Fibroblast of skin of abdomen (primary cell): ENCODE results near the gene ADGRA1. TPM values are rescaled to one million over a fixed set of nuclear protein-coding genes. Genes with fewer than 3 reads are reported as not detected.
"Not testable (repeated sequence)": the region's sequence is repeated elsewhere in the genome, so short reads cannot be mapped to it uniquely, and the experiment has no call there.

Experiments
- DNase-seq: peaks from one replicate; pipeline ENCODE4 v3.0.0-alpha.2; 2013
- polyA plus RNA-seq, 2 experiments: library from polyadenylated mRNA; unstranded; fragments of 120-200 nt; gene quantifications; one replicate each; pipeline ENCODE4 v1.2.1, GENCODE V29; 2013; ENCODE audit not compliant: insufficient read length in 2 of 2

The ADGRA1 gene, protein sequence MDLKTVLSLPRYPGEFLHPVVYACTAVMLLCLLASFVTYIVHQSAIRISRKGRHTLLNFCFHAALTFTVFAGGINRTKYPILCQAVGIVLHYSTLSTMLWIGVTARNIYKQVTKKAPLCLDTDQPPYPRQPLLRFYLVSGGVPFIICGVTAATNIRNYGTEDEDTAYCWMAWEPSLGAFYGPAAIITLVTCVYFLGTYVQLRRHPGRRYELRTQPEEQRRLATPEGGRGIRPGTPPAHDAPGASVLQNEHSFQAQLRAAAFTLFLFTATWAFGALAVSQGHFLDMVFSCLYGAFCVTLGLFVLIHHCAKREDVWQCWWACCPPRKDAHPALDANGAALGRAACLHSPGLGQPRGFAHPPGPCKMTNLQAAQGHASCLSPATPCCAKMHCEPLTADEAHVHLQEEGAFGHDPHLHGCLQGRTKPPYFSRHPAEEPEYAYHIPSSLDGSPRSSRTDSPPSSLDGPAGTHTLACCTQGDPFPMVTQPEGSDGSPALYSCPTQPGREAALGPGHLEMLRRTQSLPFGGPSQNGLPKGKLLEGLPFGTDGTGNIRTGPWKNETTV
- not detected for polyA plus RNA-seq (2013, experiment 1 of 2; ENCODE audit: insufficient read length)
- polyA plus RNA-seq (2013, experiment 2 of 2; ENCODE audit: insufficient read length) = not detected

DNA sequence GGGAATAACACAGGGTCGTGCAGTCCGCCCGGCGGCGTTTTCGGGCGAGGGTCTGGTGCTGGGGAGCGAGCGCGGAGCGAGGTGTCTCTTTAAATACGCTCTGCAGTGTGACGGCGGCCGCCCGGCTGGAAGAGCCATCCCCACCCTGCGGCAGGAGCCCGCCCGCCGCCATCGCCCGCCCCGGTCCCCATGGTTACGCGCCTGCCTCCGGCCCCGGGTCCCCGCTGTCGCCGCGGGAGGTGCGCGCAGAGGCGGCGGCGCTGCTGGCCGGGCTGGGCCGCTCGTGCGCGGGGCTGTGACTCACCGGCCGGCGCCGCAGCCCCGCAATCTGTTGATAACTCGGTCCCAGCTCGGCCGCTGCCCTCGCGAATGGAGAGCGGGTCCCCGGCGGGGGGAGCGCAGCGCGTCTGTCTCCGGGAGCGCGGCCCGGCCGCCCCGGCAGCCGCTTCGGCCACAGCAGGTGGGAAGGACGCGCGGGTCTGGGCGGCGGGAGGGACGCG, at the start of gene ADGRA1:
ADGRA1 (plus strand) TSS at position 246 of the 500 bp plus-strand sequence. CDS start 986 bp downstream, outside the sequence.
- DNase-seq = no peak

DNA sequence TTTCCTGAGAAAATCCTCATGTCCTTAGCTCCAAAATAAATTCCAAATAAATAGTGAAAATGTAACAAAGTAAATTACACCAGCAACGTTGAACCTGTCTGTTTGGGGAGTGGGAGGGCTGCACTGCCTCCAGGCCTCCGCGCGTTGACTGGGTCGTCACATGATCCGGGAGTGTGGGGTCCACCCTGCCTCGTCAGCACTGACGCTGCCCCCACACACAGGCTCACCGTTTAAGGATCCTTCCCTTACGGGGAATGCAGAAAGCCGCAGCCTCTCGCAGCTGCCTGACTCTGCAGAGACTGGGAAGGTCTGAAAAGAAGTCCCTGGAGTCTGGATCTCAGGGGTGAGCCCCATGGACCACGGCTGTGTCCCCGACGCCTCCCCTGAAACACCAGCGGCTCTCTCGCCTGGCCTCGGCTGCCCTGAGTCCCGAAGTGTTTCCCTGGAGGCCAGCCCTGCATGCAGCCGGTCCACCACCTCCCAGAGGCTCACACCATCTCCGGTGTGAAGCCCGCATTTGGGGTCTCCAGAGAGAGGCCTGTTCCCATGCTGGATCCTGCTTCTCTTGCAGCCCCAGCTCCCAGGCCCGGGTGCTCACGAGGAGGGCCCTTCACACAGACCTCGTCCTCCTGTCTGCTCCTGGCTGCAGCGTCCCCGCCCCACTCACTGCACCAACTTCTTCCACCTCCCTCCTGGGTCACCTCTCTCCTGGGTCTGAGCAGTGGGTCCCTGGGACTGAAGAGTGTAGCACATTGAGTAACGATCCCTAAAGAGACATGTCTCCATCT, 49.5 kb upstream of the ADGRA1 start:
- no peak for DNase-seq

DNA sequence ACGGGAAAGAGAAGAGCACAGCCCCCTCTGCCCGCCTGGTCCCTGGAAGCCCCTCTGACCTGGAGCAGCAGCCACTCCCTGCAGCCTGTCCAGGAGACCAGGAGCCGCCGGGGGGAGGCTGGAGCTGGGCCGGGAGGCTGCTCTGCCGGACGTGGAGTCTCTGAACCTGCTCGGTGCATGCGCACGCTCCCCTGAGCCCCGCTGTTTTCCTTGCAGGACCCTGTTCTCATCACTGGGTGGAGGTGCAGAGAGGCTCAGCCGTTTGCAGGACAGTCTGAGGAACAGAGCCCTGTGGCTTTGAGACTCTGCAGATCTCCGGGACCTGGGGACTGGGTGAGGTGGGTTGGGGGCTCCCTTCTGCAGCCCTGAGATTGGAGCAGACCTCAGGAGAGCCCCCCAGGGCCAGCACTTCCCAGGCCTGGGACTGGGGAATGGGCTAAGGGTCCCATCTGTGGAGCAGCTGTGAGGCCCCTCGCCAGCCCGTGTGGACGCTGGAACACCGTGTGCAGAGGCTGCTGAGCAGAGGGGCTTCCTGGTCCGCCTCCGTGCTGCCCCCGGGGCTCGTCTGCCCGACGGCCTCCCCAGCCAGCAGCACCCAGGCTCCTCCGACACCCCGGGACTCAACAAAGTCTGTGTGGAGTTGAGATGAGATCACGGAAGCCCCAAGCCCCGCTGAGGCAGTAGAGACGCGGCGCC, 48.5 kb upstream of the ADGRA1 start:
- DNase-seq = no peak

DNA sequence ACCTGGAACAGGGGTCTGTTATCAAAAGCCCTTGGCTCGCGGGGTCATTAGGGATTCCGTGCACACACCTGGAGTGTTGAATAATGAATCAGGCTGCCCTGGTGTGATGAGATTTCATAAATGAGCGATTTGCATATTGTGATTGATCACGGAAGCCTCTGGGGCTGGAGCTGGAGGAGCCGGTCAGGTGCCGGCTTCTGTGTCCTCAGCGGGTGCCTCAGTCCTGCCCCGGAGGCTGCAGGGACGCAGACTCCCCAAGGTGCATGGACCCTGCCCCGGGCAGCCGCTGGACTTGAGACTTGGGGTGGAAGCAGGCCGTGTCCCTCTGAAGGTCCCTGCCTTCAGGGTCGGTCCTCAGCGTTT, 47.9 kb upstream of the ADGRA1 start:
- DNase-seq = no peak

DNA sequence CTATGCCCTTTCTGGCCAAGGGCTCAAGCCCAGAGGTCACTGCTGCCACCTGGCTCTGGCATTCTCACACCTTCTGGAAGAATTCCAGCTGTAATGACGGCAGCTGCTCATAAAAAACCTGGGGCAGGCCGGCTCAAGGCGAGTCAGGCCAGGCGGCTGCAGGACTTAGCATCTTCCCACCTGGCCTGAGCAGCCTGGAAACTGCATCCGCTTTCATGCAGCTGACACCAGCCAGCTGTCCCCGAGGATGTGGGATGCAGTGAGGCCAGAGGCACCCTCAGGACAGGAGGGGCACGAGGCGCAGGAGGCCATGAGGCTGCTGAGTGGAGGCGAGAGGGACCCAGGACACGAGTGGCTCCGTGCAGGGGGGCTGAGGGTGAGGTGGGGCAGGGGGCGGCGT, 47.5 kb upstream of the ADGRA1 start:
- no peak for DNase-seq

DNA sequence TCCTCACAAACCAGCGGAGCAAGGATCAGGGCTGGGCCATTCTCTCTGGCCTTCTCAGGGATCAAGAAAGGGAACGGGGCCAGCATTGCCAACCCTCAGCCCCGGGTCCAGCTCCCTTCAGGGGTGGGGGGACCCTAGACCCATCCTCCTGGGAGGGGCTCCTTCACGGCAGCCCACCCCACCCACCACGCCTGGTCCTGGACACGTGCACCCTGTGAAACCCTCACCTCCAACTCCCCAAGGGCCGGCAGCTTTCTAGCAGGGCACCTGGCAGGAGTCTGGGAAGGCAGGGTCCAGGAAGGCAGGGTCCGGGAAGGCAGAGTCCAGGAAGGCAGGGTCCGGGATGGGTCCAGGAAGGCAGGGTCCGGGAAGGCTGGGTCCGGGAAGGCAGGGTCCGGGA, 46.6 kb upstream of the ADGRA1 start:
- no peak for DNase-seq

DNA sequence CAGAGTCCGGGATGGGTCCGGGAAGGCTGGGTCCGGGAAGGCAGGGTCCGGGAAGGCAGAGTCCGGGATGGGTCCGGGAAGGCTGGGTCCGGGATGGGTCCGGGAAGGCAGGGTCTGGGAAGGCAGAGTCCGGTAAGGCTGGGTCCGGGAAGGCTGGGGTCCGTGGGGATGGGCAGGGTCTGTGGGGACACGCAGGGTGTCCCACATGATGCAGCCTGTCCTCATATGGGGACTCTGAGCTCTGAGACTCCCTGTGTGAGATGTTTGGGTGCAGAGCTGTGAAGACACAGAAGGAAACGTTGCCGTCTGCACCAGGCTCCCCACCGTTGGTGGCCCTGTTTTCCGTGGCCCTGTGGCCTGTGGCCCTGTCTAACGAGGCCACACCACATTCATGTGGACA, 45.7 kb upstream of the ADGRA1 start:
- no peak for DNase-seq

DNA sequence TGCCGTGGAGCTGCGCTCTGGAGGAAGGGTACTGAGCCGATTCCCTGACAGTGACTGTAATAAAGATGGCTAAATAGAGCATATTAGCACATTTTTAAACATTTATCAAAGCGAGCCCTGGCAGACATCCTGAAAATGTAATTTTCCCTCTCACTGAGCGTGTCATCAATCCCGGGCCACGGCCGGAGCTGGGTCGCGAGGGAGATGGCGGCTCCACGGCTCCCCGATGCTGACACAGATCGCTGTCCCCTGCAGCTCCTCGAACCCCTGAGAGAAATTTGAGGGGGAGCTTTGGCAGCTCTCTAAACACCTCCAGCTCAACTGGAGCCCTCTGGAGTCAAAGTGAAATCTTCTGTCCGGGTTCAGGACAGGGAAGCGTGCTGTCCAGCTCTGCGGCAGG, 44.9 kb upstream of the ADGRA1 start:
- no peak for DNase-seq

DNA sequence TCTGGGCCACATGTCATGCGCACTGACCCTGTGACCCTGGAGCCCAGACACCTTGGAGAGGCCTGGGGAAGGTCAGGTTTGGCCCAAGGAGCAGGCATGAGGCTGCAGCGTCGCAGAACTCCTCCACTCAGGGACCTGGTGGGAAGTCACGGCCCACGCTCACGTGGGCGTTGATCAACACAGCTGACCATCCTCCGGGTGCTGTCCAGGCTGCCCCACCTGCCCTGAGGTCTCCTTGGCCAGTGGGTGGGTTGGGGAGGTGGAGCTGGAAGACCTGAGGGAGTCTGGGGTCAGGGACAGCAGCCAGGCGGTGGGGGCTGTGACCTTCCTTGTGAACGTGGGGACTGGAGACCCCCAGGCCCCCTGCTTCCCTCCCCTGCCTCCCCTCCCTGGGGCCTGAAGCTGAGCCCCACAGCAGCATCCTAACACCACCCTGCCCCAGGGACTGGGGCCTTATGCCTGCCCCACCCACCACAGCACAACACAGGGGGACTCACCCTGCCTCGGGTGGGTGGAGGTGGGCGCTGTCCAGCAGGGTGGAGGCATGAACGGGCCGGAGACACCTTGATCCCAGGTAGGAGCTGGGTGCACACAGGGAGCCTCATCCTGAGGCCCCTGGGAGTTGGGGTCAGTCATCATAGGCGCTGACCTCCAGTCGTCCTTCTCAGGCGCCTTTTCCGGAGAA, 44.0 kb upstream of the ADGRA1 start:
- no peak for DNase-seq

DNA sequence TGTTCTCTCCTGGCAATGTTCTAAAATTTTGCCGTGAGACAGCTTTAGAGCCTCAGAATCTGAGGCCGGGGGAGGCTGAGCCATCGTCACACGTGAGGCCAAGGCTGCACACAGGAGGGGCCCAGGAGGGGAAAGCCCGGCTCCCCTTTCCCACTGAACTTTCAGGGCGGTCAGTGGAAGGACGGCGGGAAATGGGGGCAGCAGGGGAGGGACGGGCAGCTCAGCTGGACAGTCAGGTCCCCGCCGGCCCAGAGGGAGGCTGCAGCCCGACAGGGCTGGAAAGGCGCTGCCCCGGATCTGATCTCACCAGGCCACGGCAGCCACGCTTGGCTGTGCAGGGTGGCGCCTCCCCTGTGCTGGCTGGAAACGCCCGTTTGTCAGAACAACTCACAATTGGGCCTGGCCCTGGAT, 43.3 kb upstream of the ADGRA1 start:
- no peak for DNase-seq

DNA sequence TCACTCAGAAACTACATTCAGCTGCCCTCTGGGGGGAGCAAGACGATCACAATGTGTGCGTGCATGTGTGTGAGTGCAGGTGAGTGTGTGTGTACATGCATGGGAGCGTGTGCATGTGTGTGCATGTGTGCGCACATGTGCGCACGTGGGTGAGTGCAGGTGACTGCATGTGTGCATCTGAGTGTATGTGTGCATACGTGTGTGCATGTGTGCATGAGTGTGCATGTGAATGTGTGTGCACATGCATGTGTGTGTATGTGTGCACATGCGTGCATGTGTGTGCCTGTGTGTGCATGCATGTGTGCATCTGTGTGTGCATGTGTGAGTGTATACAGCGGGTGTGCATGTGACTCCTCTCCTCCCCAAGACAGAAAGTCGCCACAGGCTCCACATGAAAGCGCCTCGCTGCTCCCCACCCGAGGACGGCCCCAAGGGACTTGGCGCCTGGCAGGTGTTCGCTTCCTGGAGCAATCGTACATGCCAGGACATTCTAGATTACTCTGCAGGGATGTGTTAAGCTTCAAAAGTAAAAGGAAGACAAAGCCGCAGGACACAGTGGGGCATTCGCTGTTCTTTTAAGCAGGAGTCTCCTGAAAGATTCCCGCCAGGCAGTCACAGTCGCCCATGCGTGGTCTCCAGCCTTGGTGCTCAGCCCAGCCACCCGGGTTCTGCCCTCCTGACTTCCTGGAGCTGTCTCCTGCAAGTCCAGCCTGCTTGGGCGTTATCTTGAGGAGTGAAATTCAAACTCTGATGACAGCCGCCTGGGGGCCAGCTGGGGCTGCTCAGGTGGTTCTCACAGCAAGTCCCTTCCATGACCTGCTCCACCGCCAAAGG, 42.0 kb upstream of the ADGRA1 start:
- no peak for DNase-seq

DNA sequence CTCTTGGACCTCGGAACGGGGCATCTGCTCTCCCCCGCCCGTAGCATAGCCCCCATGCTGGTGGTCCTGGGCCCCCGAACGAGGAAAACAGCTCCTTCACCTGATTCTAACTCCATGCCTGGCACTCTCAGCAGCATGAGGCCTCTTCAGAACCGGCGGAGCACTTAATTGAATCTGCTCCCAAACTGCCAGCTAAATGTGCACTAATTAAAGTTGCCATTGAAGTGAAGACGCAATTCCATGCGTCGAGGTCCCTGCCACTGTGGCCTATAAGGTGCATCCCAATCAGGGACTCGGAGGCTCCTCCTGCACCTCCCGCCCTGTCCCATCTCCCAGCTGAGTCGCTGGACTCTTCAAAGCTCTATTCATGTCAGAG, 41.3 kb upstream of the ADGRA1 start:
- DNase-seq = no peak

DNA sequence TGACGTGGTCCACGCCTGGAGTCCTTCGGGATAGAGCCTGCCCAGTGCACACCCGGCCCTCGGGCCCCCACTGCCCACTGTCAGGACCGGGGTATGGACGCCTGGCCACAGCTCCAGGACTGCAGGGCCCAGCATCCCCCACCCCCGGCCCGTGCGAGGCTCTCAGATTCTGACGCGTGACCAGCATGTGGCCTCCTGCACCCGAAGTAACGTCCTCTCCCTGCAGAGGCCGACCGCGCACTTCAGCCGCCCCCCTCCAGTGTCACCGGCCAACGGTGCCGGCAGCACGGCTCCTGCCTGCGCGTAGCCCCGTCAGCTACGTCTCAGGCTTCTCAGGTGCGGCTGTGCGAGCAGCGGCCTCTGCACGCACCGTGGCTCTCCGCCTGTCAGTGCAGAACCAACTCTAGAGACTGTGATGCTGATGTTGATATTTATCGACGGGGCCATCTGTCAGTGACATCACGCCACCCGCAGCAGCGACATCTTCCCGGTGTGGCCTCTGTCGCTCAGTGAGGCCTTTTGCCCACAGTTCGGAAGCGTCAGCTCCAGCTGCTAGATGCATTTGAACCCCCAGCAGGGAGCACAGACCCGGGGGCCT, 40.1 kb upstream of the ADGRA1 start:
- no peak for DNase-seq

DNA sequence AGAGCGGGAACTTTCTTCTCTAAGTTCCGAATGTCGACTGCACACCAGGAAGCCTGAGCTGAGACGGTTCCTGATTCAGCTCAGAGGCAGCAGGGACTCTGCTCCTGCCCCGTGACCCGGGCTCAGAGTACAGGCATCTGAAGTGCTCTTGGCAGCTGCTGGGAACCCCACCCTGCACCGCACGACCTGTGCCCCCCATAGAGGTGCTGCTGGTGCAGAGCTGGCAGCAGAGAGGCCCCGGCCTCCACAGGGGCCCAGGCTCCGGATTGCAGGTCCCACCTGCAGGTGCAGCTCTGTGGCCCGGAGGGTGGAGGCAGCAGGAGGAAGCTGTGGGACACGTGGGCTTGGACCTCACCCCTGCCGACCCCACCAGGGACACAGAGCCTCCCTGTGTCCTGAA, 39.5 kb upstream of the ADGRA1 start:
- DNase-seq = no peak

DNA sequence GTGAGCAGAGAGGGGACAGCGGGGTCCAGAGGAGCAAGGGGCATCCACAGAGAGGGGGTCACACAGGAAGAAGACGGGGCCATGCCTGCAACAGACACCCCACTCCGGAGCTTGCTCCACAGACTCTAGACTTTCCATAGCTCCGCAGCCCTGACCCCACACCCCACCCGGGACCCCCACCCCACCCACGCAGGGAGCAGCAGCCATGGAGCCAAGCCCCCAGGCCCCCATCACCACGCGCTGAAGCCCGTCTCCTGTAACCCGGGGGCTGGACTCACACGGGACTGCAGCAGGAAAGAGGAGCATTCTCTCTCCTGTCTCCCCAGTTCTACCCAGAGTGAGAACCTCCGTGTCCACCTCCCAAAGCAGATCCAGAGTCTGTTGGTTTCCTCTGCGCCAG, 38.8 kb upstream of the ADGRA1 start:
- DNase-seq = no peak

DNA sequence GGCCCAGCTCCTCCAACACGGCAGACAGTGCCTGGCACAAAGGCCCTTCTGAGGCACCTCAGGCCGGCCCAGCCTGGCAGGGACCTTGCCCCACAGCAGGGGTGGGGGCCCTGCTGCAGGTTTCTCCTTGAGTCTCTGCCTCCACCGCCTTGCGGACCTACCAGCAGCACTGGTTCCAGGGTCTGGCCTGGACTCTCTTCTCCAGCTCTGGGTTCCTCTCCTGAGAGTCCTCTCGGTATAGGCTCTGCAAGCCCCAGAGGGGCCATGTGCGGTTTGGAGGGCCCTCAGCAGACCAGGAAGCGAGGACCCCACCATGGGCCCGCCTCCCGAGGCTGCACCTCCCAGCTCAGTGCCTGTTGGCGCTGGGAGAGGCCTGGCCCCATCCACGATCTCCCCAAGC, 38.1 kb upstream of the ADGRA1 start:
- DNase-seq = no peak

DNA sequence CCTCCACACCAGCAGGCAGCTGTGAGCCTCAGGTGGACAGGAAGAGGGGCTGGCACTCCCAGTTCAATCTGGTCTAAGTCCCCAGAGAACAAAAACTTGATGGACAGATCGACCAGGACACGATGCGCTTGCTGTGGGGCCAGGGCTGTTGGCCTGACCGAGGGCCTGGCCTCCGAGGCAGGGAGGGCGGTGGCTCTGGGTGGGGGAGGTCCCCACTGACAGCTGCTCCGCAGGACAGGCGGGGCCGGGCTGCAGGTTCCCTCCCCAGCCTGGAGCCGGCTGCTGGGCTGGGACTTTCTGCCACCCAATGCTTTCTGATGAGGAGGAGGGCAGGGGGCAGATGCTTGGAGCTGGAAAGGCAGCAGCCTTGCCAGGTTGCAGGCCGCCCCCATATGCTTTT, 37.4 kb upstream of the ADGRA1 start:
- no peak for DNase-seq

DNA sequence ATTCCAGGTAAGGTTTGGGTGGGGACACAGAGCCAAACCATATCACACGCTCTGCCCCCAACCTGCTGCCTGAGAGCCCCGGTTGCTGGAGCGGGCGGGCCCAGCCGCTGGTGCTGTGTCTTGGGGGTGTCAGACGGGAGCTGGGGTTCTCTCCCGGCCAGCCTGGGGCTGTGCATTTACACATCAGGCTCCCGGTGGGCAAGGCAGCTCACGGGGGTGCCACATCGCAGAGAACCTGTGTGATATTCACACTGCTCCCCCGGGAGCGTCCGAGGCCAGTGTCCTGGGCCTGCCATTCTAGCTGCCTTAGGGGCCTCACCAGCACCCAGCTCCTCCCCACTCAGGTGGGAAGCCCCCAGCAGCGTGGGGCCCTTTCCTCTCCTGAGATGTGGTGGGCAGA, 35.6 kb upstream of the ADGRA1 start:
- DNase-seq = no peak

DNA sequence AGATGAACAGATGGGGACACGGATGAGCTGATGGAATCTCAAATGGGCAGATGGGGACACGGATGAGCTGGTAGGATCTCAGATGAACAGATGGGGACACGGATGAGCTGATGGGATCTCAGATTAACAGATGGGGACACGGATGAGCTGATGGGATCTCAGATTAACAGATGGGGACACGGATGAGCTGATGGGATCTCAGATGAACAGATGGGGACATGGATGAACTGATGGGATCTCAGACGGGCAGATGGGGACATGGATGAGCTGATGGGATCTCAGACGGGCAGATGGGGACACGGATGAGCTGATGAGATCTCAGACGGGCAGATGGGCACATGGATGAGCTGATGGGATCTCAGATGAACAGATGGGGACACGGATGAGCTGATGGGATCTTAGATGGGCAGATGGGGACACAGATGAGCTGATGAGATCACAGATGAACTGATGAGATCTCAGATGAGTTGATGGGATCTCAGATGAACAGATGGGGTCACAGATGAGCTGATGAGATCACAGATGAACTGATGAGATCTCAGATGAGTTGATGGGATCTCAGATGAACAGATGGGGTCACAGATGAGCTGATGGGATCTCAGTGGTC, 34.1 kb upstream of the ADGRA1 start:
- not testable (repeated sequence) for DNase-seq

DNA sequence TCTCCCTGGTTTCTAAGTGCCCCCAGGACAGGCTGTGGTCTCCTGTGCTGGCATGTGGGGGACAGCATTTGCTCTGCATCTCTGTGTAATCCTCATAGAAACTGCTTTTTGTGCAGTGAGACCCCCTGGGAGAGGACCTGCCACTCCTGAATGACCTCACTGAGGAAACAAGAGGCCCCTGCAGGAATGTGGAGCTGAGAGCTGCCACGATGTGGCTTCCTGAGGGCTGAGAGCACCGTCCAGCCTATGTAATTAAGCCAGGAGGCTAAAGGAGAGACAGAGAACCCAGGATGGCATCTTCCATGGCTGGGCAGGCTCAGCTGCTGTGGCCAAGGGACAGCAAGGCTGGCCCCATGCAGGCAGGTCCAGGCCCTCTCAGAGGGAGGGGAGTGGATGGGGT, 32.3 kb upstream of the ADGRA1 start:
- no peak for DNase-seq
